HEK293T (cell line): ENCODE results near the gene ZDHHC23.

Experiments
- ARNT ChIP-seq: fragments of 450-650 bp; IDR thresholded peaks from 2 replicates; pipeline ENCODE4 v1.6.1; 2017; ENCODE audit warnings: mild to moderate bottlenecking
- BHLHE40 ChIP-seq: fragments of 450-650 bp; IDR thresholded peaks from 2 replicates; pipeline ENCODE4 v1.6.1; 2016; ENCODE audit warnings: mild to moderate bottlenecking, moderate library complexity, borderline replicate concordance
- ELF4 ChIP-seq: fragments of 450-650 bp; IDR thresholded peaks from 2 replicates; pipeline ENCODE4 v1.6.1; 2017; ENCODE audit warnings: antibody characterized with exemption
- FOXK2 ChIP-seq: fragments of 450-650 bp; IDR thresholded peaks from 2 replicates; pipeline ENCODE4 v1.6.1; 2016; ENCODE audit warnings: mild to moderate bottlenecking
- FOXM1 ChIP-seq: fragments of 450-650 bp; IDR thresholded peaks from 2 replicates; pipeline ENCODE4 v1.6.1; 2017; ENCODE audit warnings: mild to moderate bottlenecking, borderline replicate concordance
- HDGF ChIP-seq: fragments of 450-650 bp; IDR thresholded peaks from 2 replicates; pipeline ENCODE4 v1.6.1; 2017; ENCODE audit warnings: antibody characterized with exemption, borderline replicate concordance
- L3MBTL2 ChIP-seq: fragments of 450-650 bp; conservative IDR thresholded peaks from 2 replicates; pipeline ENCODE4 v1.6.1; 2016; ENCODE audit warnings: mild to moderate bottlenecking
- NFRKB ChIP-seq: fragments of 450-650 bp; IDR thresholded peaks from 2 replicates; pipeline ENCODE4 v1.6.1; 2016; ENCODE audit warnings: mild to moderate bottlenecking, moderate library complexity
- SP1 ChIP-seq: fragments of 450-650 bp; IDR thresholded peaks from 2 replicates; pipeline ENCODE4 v1.6.1; 2017
- SUZ12 ChIP-seq: fragments of 450-650 bp; IDR thresholded peaks from 2 replicates; pipeline ENCODE4 v1.6.1; 2016; ENCODE audit warnings: mild to moderate bottlenecking
- TARDBP ChIP-seq: fragments of 450-650 bp; IDR thresholded peaks from 2 replicates; pipeline ENCODE4 v1.6.1; 2016
- ZNF384 ChIP-seq: fragments of 450-650 bp; IDR thresholded peaks from 2 replicates; pipeline ENCODE4 v1.6.1; 2016
- TF ChIP-seq, protein P1 (sequence below): fragments of 450-650 bp; IDR thresholded peaks from 2 replicates; pipeline ENCODE4 v1.6.1; 2016

DNA sequence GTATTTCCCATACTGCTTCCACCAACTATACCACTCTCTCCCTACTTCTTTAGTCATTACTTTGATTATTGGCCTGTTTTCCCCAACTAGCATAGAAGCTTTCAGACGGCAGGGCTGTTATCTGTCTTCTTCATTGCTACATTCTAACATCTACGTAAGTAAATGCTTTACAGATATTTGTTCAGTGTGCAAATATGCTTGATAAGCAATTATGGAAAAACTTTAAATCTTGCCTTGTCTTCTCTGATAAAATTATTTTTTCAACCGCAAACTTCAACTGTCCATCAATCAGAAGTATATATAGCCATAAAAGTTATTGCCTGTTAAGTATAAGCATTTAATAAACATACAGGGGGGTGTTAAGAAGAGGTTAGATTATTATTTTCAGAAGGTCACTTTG is 35.7 kb downstream of the ZDHHC23 start:
- TF ChIP-seq FOXM1: no peak
- no peak for TF ChIP-seq HDGF
- no peak for TF ChIP-seq SUZ12
- no peak for TF ChIP-seq BHLHE40
- TF ChIP-seq SP1: no peak
- TF ChIP-seq ELF4: no peak
- no peak for TF ChIP-seq L3MBTL2
- no peak for TF ChIP-seq NFRKB
- no peak for TF ChIP-seq FOXK2
- no peak for TF ChIP-seq ARNT
- TF ChIP-seq ZNF384: no peak
- no peak for TF ChIP-seq TARDBP
- TF ChIP-seq, protein P1, sequence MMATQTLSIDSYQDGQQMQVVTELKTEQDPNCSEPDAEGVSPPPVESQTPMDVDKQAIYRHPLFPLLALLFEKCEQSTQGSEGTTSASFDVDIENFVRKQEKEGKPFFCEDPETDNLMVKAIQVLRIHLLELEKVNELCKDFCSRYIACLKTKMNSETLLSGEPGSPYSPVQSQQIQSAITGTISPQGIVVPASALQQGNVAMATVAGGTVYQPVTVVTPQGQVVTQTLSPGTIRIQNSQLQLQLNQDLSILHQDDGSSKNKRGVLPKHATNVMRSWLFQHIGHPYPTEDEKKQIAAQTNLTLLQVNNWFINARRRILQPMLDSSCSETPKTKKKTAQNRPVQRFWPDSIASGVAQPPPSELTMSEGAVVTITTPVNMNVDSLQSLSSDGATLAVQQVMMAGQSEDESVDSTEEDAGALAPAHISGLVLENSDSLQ: no peak
